Measurements from ENCODE around the gene FGF18.
"Not testable (repeated sequence)": the region's sequence is repeated elsewhere in the genome, so short reads cannot be mapped to it uniquely, and the experiment has no call there.

Gene FGF18

GRCh38 chr5:171418982-171419687 lies at the start of gene FGF18:
FGF18 (plus strand) TSS chr5:171419647; CDS start chr5:171420200, 553 bp downstream.
- H3K36me3 ChIP-seq (ENCODE audit: control insufficient read depth, insufficient read depth, low read length), result no peaks in the 10 kb centered on the region
- H3K27me3 ChIP-seq (ENCODE audit: control insufficient read depth, insufficient read depth, low read length), result peaks cover 28% of the 10 kb centered on the region
- H3K9ac ChIP-seq (ENCODE audit: low read depth, low read length), result peak within 1 kb of the TSS; percentile 61
- H3K4me3 ChIP-seq (ENCODE audit: low read depth, low read length), result peak within 1 kb of the TSS; percentile 87
- H3K4me1 ChIP-seq (ENCODE audit: control insufficient read depth, insufficient read depth, low read length), result peaks cover 11% of the 10 kb centered on the region
- no peaks in the 10 kb centered on the region for H3K9me3 ChIP-seq (ENCODE audit: control insufficient read depth, insufficient read depth, low read length)

- no peaks in the 10 kb centered on the region for H3K27me3 ChIP-seq (ENCODE audit: control insufficient read depth, insufficient read depth, low read length)
- no peak overlapping the region for H3K9ac ChIP-seq (ENCODE audit: low read depth, low read length)
- no peaks in the 10 kb centered on the region for H3K36me3 ChIP-seq (ENCODE audit: control insufficient read depth, insufficient read depth, low read length)
- H3K4me1 ChIP-seq (ENCODE audit: control insufficient read depth, insufficient read depth, low read length), result no peaks in the 10 kb centered on the region
- no peak overlapping the region for H3K4me3 ChIP-seq (ENCODE audit: low read depth, low read length)
- H3K9me3 ChIP-seq (ENCODE audit: control insufficient read depth, insufficient read depth, low read length), result no peaks in the 10 kb centered on the region
Observed at GRCh38 chr5:171369898-171370297, 49.5 kb upstream of the FGF18 start.

- H3K36me3 ChIP-seq (ENCODE audit: control insufficient read depth, insufficient read depth, low read length); H3K9ac ChIP-seq (ENCODE audit: low read depth, low read length); H3K4me3 ChIP-seq (ENCODE audit: low read depth, low read length); H3K4me1 ChIP-seq (ENCODE audit: control insufficient read depth, insufficient read depth, low read length); H3K27me3 ChIP-seq (ENCODE audit: control insufficient read depth, insufficient read depth, low read length); H3K9me3 ChIP-seq (ENCODE audit: control insufficient read depth, insufficient read depth, low read length): not testable (repeated sequence)
Observed at GRCh38 chr5:171370881-171371280, 48.6 kb upstream of the FGF18 start.

GRCh38 chr5:171371326-171371725 lies 48.1 kb upstream of the FGF18 start:
- H3K9ac ChIP-seq (ENCODE audit: low read depth, low read length), result no peak overlapping the region
- no peak overlapping the region for H3K4me3 ChIP-seq (ENCODE audit: low read depth, low read length)
- no peaks in the 10 kb centered on the region for H3K27me3 ChIP-seq (ENCODE audit: control insufficient read depth, insufficient read depth, low read length)
- H3K4me1 ChIP-seq (ENCODE audit: control insufficient read depth, insufficient read depth, low read length), result no peaks in the 10 kb centered on the region
- no peaks in the 10 kb centered on the region for H3K9me3 ChIP-seq (ENCODE audit: control insufficient read depth, insufficient read depth, low read length)
- H3K36me3 ChIP-seq (ENCODE audit: control insufficient read depth, insufficient read depth, low read length), result no peaks in the 10 kb centered on the region

GRCh38 chr5:171379961-171380360 lies 39.5 kb upstream of the FGF18 start:
- Histone ChIP-seq H3K9ac (ENCODE audit: low read depth, low read length) (no peak overlapping the region), H3K4me3 (ENCODE audit: low read depth, low read length) (no peak overlapping the region), H3K36me3 (ENCODE audit: control insufficient read depth, insufficient read depth, low read length) (no peaks in the 10 kb centered on the region), H3K4me1 (ENCODE audit: control insufficient read depth, insufficient read depth, low read length) (no peaks in the 10 kb centered on the region), H3K9me3 (ENCODE audit: control insufficient read depth, insufficient read depth, low read length) (no peaks in the 10 kb centered on the region), H3K27me3 (ENCODE audit: control insufficient read depth, insufficient read depth, low read length) (no peaks in the 10 kb centered on the region)

GRCh38 chr5:171384416-171384815 lies 35.0 kb upstream of the FGF18 start:
- H3K27me3 ChIP-seq (ENCODE audit: control insufficient read depth, insufficient read depth, low read length); H3K9me3 ChIP-seq (ENCODE audit: control insufficient read depth, insufficient read depth, low read length); H3K4me1 ChIP-seq (ENCODE audit: control insufficient read depth, insufficient read depth, low read length); H3K4me3 ChIP-seq (ENCODE audit: low read depth, low read length); H3K36me3 ChIP-seq (ENCODE audit: control insufficient read depth, insufficient read depth, low read length); H3K9ac ChIP-seq (ENCODE audit: low read depth, low read length): not testable (repeated sequence)

GRCh38 chr5:171384999-171385398 lies 34.4 kb upstream of the FGF18 start:
- H3K4me3 ChIP-seq (ENCODE audit: low read depth, low read length); H3K4me1 ChIP-seq (ENCODE audit: control insufficient read depth, insufficient read depth, low read length): not testable (repeated sequence)

GRCh38 chr5:171386006-171386671 lies 33.3 kb upstream of the FGF18 start:
- Histone ChIP-seq H3K27me3 (ENCODE audit: control insufficient read depth, insufficient read depth, low read length) (no peaks in the 10 kb centered on the region), H3K4me3 (ENCODE audit: low read depth, low read length) (no peak overlapping the region), H3K36me3 (ENCODE audit: control insufficient read depth, insufficient read depth, low read length) (peaks cover 18% of the 10 kb centered on the region), H3K9me3 (ENCODE audit: control insufficient read depth, insufficient read depth, low read length) (no peaks in the 10 kb centered on the region), H3K9ac (ENCODE audit: low read depth, low read length) (no peak overlapping the region), H3K4me1 (ENCODE audit: control insufficient read depth, insufficient read depth, low read length) (peaks cover 7% of the 10 kb centered on the region)

More at GRCh38 chr5:171384999-171385398, 34.4 kb upstream of the FGF18 start:
- H3K27me3 ChIP-seq (ENCODE audit: control insufficient read depth, insufficient read depth, low read length); H3K9me3 ChIP-seq (ENCODE audit: control insufficient read depth, insufficient read depth, low read length); H3K9ac ChIP-seq (ENCODE audit: low read depth, low read length); H3K36me3 ChIP-seq (ENCODE audit: control insufficient read depth, insufficient read depth, low read length): not testable (repeated sequence)

- H3K4me1 ChIP-seq (ENCODE audit: control insufficient read depth, insufficient read depth, low read length), result peaks cover 7% of the 10 kb centered on the region
- no peaks in the 10 kb centered on the region for H3K27me3 ChIP-seq (ENCODE audit: control insufficient read depth, insufficient read depth, low read length)
- H3K9me3 ChIP-seq (ENCODE audit: control insufficient read depth, insufficient read depth, low read length), result no peaks in the 10 kb centered on the region
- peaks cover 25% of the 10 kb centered on the region for H3K36me3 ChIP-seq (ENCODE audit: control insufficient read depth, insufficient read depth, low read length)
- peak overlapping the region; percentile 99 for H3K9ac ChIP-seq (ENCODE audit: low read depth, low read length)
- peak overlapping the region; percentile 81 for H3K4me3 ChIP-seq (ENCODE audit: low read depth, low read length)
Observed at GRCh38 chr5:171386861-171387344, 32.5 kb upstream of the FGF18 start.

GRCh38 chr5:171387345-171387969 lies 32.0 kb upstream of the FGF18 start, which contains the start of gene NPM1:
NPM1 (plus strand) TSS chr5:171387849; CDS start chr5:171387949, 100 bp downstream.
- H3K27me3 ChIP-seq (ENCODE audit: control insufficient read depth, insufficient read depth, low read length), result no peaks in the 10 kb centered on the region
- peaks cover 31% of the 10 kb centered on the region for H3K36me3 ChIP-seq (ENCODE audit: control insufficient read depth, insufficient read depth, low read length)

GRCh38 chr5:171387970-171388815 lies 31.3 kb upstream of the FGF18 start:
- Histone ChIP-seq H3K9ac (ENCODE audit: low read depth, low read length) (peak overlapping the region; percentile 99), H3K27me3 (ENCODE audit: control insufficient read depth, insufficient read depth, low read length) (no peaks in the 10 kb centered on the region), H3K4me1 (ENCODE audit: control insufficient read depth, insufficient read depth, low read length) (peaks cover 7% of the 10 kb centered on the region), H3K36me3 (ENCODE audit: control insufficient read depth, insufficient read depth, low read length) (peaks cover 33% of the 10 kb centered on the region), H3K4me3 (ENCODE audit: low read depth, low read length) (peak overlapping the region; percentile 81), H3K9me3 (ENCODE audit: control insufficient read depth, insufficient read depth, low read length) (no peaks in the 10 kb centered on the region)

More at GRCh38 chr5:171387345-171387969, 32.0 kb upstream of the FGF18 start, which contains the start of gene NPM1:
- no peaks in the 10 kb centered on the region for H3K9me3 ChIP-seq (ENCODE audit: control insufficient read depth, insufficient read depth, low read length)
- peak within 1 kb of the TSS; percentile 81 for H3K4me3 ChIP-seq (ENCODE audit: low read depth, low read length)
- peak within 1 kb of the TSS; percentile 99 for H3K9ac ChIP-seq (ENCODE audit: low read depth, low read length)
- peaks cover 7% of the 10 kb centered on the region for H3K4me1 ChIP-seq (ENCODE audit: control insufficient read depth, insufficient read depth, low read length)

Data from iPS-15b (cell line).